Thyroid gland (tissue), 4 donors: Measurements from ENCODE around the gene JAG2.

Experiments
- POLR2A ChIP-seq, 2 donors: fragments of 450-650 bp; IDR thresholded peaks; one replicate each; pipeline ENCODE4 v1.6.1; 2017; ENCODE audit warnings: antibody characterized with exemption in 2 of 2, mild to moderate bottlenecking in 2 of 2, moderate library complexity in 1 of 2
- TF ChIP-seq, protein P1 (sequence below), 6 experiments: fragments of 200-600 bp in 3 of 6; fragments of 450-650 bp in 3 of 6; sonication (generic) in 3 of 6; IDR thresholded peaks; one replicate each; pipeline ENCODE4 v1.5.1; 2016 to 2019; ENCODE audit warnings: antibody characterized with exemption in 6 of 6, mild to moderate bottlenecking in 2 of 6, inconsistent platforms in 1 of 6, moderate library complexity in 1 of 6

DNA sequence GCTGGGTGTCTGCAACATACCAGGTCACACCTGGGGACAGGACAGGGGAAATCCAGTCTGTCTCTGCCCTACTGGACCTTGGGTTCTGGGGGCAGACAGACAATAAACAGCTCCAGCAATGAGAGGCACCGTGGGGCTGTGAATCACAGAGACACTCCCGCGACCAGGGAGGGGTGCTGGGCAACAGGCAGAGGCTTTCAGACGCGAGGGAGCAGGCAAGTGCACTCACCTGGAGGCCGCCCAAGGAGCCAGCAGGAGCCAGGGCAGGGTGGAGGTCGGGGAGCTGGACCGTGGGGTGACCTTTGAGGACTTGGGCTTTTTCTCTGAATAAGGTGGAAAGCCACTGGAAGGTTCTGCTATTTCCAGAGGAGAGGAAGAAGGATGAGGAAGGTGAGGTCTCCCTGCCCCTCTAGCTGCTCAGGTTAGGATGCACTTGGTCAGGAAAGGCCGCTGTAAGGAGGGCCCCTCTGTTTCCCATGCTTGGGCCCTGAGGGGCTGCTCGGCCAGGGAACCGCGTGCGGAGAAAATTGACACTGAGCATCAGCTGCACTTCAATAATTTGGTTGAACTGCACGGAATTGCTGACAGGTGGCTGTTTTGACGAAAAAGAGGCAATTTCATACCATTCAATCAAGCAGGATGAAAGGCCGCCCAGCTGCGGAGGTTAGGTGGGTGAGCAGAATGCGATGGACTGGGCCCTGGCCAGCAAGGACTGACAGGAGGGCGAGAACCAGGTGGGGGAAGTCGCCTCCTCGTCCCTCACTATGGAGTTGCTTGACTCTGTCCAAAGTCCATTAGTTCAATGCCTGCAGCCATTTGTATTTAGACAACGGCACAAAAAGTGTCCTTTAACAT, 42.2 kb downstream of the JAG2 start:
- TF ChIP-seq, protein P1, sequence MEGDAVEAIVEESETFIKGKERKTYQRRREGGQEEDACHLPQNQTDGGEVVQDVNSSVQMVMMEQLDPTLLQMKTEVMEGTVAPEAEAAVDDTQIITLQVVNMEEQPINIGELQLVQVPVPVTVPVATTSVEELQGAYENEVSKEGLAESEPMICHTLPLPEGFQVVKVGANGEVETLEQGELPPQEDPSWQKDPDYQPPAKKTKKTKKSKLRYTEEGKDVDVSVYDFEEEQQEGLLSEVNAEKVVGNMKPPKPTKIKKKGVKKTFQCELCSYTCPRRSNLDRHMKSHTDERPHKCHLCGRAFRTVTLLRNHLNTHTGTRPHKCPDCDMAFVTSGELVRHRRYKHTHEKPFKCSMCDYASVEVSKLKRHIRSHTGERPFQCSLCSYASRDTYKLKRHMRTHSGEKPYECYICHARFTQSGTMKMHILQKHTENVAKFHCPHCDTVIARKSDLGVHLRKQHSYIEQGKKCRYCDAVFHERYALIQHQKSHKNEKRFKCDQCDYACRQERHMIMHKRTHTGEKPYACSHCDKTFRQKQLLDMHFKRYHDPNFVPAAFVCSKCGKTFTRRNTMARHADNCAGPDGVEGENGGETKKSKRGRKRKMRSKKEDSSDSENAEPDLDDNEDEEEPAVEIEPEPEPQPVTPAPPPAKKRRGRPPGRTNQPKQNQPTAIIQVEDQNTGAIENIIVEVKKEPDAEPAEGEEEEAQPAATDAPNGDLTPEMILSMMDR (IDR thresholded peaks at IDR 0.05) = no peak
- TF ChIP-seq POLR2A (IDR thresholded peaks at IDR 0.05) = no peak
